ENCODE data around the gene KBTBD12.

KBTBD12 gene

DNA sequence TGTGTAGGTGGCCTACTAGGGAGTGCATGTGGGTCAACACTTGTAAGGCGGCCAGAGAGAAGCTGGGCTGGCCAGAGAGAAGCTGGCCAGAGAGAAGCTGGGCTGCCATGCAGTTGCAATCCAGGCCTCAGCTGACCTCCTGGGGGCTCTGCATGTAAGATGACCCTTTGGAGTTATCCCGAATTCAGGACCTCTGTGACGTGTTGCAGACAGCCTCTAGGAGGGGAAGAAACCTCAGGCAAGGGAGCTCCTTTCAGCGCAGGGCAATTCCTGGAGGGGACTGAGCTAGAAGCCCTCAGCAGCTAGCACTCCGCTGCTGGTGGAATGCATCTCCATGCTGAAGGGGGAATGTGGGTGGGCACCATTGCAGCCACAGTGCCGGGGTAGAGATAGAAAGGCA, 15.8 kb upstream of the KBTBD12 start:
- no peak for TF ChIP-seq REST (IDR thresholded peaks at IDR 0.05; ENCODE audit: insufficient read depth in 1 of 2, low read depth in 2 of 2, low read length in 2 of 2)
- no peak for TF ChIP-seq FOXP2 (optimal IDR thresholded peaks at IDR 0.05; ENCODE audit: borderline replicate concordance, extremely low read depth, extremely low read length, insufficient read depth)
- TF ChIP-seq TAF1 (IDR thresholded peaks at IDR 0.05; ENCODE audit: borderline replicate concordance, insufficient read depth, low read length): no peak
- no peak for TF ChIP-seq POLR2AphosphoS5 (IDR thresholded peaks at IDR 0.05; ENCODE audit: low read depth, low read length)
- TF ChIP-seq SIN3A (IDR thresholded peaks at IDR 0.05; ENCODE audit: borderline replicate concordance, insufficient read depth, low read length): no peak

DNA sequence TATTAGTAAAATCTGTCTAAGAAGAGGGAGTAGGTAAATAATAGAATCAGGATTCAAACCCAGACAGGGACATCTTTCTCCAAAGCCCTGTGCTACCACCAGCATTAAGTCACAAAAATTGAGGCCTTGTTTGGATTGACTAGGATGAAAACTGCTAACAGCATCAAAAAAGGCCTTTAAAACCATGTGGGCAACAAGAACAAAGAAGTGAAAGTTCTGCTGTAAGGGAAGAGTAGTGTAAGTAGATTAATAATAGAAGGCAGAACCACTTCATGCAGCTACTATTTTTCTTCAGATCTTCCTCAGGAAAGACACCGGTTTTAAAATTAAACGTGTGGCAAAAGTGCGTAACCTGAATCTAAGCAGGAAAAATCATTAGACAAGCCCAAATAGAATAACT, 15.3 kb upstream of the KBTBD12 start:
- no peak for TF ChIP-seq REST (IDR thresholded peaks at IDR 0.05; ENCODE audit: insufficient read depth in 1 of 2, low read depth in 2 of 2, low read length in 2 of 2)

DNA sequence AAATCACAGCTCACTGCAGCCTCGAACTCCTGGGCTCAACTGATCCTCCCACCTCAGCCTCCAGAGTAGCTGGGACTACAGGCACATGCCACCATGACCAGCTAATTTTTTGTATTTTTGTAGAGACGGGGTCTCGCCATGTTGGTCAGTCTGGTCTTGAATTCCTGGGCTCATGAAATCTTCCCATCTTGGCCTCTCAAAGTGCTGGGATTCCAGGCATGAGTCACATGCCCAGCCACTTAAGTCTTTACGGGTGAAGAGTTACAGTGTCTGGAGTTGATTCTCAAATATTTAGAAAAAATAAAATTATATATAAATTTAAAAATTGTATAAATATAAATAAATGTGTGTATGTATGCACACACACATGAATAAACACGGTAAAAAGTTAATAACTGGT, 14.5 kb upstream of the KBTBD12 start:
- TF ChIP-seq FOXP2 (optimal IDR thresholded peaks at IDR 0.05; ENCODE audit: borderline replicate concordance, extremely low read depth, extremely low read length, insufficient read depth) (no peak), TAF1 (IDR thresholded peaks at IDR 0.05; ENCODE audit: borderline replicate concordance, insufficient read depth, low read length) (no peak), REST (IDR thresholded peaks at IDR 0.05; ENCODE audit: insufficient read depth in 1 of 2, low read depth in 2 of 2, low read length in 2 of 2) (no peak), SIN3A (IDR thresholded peaks at IDR 0.05; ENCODE audit: borderline replicate concordance, insufficient read depth, low read length) (no peak), POLR2AphosphoS5 (IDR thresholded peaks at IDR 0.05; ENCODE audit: low read depth, low read length) (no peak)

GRCh38 chr3:127902486-127902885, 12.5 kb upstream of the KBTBD12 start:
- TF ChIP-seq POLR2AphosphoS5 (IDR thresholded peaks at IDR 0.05; ENCODE audit: low read depth, low read length): no peak
- no peak for TF ChIP-seq FOXP2 (optimal IDR thresholded peaks at IDR 0.05; ENCODE audit: borderline replicate concordance, extremely low read depth, extremely low read length, insufficient read depth)
- TF ChIP-seq SIN3A (IDR thresholded peaks at IDR 0.05; ENCODE audit: borderline replicate concordance, insufficient read depth, low read length): no peak
- no peak for TF ChIP-seq REST (IDR thresholded peaks at IDR 0.05; ENCODE audit: insufficient read depth in 1 of 2, low read depth in 2 of 2, low read length in 2 of 2)
- TF ChIP-seq TAF1 (IDR thresholded peaks at IDR 0.05; ENCODE audit: borderline replicate concordance, insufficient read depth, low read length): no peak

- TF ChIP-seq FOXP2 (optimal IDR thresholded peaks at IDR 0.05; ENCODE audit: borderline replicate concordance, extremely low read depth, extremely low read length, insufficient read depth): no peak
- no peak for TF ChIP-seq TAF1 (IDR thresholded peaks at IDR 0.05; ENCODE audit: borderline replicate concordance, insufficient read depth, low read length)
- no peak for TF ChIP-seq POLR2AphosphoS5 (IDR thresholded peaks at IDR 0.05; ENCODE audit: low read depth, low read length)
- TF ChIP-seq SIN3A (IDR thresholded peaks at IDR 0.05; ENCODE audit: borderline replicate concordance, insufficient read depth, low read length): no peak
- TF ChIP-seq REST (IDR thresholded peaks at IDR 0.05; ENCODE audit: insufficient read depth in 1 of 2, low read depth in 2 of 2, low read length in 2 of 2): no peak
Measured at GRCh38 chr3:127903611-127904375, 11.2 kb upstream of the KBTBD12 start.

All from PFSK-1 (cell line).